Esophagus squamous epithelium (tissue), 4 donors: ENCODE data around the gene SPATA7.

Experiments used
- POLR2A ChIP-seq, 4 donors: fragments of 450-650 bp; IDR thresholded peaks; one replicate each; pipeline ENCODE4 v1.6.1; 2017; ENCODE audit warnings: antibody characterized with exemption in 4 of 4, mild to moderate bottlenecking in 4 of 4, moderate library complexity in 3 of 4
- TF ChIP-seq, protein P1 (sequence below), 6 experiments: fragments of 450-650 bp in 4 of 6; fragments of 200-600 bp in 2 of 6; sonication (generic) in 2 of 6; IDR thresholded peaks; one replicate each; pipeline ENCODE4 v1.5.1; 2016 to 2019; ENCODE audit warnings: antibody characterized with exemption in 6 of 6, mild to moderate bottlenecking in 4 of 6, moderate library complexity in 4 of 6

DNA sequence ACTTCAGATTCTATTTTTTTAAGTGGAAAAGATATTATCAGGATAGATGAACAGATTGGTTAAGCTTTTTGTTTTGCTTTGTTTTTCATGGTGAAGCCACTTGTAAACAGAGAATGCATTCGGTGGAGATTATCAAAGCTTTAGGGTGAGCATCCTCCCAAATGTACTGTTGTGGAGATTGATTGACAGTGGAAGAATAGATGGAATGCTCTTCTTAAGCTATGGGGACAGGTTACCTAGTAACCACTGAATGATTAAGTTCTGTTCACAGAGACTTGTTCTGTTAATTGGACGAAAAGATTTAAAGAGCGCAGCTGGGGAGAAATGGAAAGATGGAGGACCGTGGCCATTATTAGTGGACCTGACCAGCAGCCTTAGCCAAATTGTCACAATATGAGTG lies 21.8 kb upstream of the SPATA7 start:
- TF ChIP-seq, protein P1, sequence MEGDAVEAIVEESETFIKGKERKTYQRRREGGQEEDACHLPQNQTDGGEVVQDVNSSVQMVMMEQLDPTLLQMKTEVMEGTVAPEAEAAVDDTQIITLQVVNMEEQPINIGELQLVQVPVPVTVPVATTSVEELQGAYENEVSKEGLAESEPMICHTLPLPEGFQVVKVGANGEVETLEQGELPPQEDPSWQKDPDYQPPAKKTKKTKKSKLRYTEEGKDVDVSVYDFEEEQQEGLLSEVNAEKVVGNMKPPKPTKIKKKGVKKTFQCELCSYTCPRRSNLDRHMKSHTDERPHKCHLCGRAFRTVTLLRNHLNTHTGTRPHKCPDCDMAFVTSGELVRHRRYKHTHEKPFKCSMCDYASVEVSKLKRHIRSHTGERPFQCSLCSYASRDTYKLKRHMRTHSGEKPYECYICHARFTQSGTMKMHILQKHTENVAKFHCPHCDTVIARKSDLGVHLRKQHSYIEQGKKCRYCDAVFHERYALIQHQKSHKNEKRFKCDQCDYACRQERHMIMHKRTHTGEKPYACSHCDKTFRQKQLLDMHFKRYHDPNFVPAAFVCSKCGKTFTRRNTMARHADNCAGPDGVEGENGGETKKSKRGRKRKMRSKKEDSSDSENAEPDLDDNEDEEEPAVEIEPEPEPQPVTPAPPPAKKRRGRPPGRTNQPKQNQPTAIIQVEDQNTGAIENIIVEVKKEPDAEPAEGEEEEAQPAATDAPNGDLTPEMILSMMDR (IDR thresholded peaks at IDR 0.05) = no peak
- TF ChIP-seq POLR2A (IDR thresholded peaks at IDR 0.05) = no peak
